SK-N-MC (cell line): Measurements from ENCODE around the gene SOCS7.

ENCODE experiments used
- DNase-seq: peaks from one replicate; pipeline ENCODE4 v3.0.0-alpha.2; 2011; ENCODE audit warnings: low read depth, low spot score
- H3K27ac ChIP-seq: fragments of 200-600 bp; sonication (generic); 2 replicates; pipeline ENCODE4 v1.5.1; 2016; ENCODE audit warnings: mixed run types
- H3K36me3 ChIP-seq: fragments of 200-600 bp; sonication (generic); 2 replicates; pipeline ENCODE4 v1.6.1; 2017; ENCODE audit warnings: antibody characterized with exemption, low read length, mixed read lengths; ENCODE audit not compliant: insufficient read depth
- H3K4me3 ChIP-seq: fragments of 200-600 bp; sonication (generic); 2 replicates; pipeline ENCODE4 v1.5.1; 2016
- H3K9ac ChIP-seq: fragments of 200-600 bp; sonication (generic); 2 replicates; pipeline ENCODE4 v1.8.0; 2017; ENCODE audit warnings: mixed run types, mixed read lengths; ENCODE audit not compliant: insufficient read length
- H3K9me3 ChIP-seq: fragments of 200-600 bp; sonication (generic); 2 replicates; pipeline ENCODE4 v1.6.1; 2017; ENCODE audit warnings: low read depth, mild to moderate bottlenecking, antibody characterized with exemption, low read length, moderate library complexity, mixed read lengths
- EZH2 ChIP-seq: fragments of 200-600 bp; sonication (generic); IDR thresholded peaks from one replicate; pipeline ENCODE4 v1.6.1; 2017; ENCODE audit warnings: antibody characterized with exemption
- FOXP2 ChIP-seq: optimal IDR thresholded peaks from 2 replicates; pipeline ENCODE3; 2011; ENCODE audit warnings: mild to moderate bottlenecking, moderate library complexity; ENCODE audit not compliant: insufficient read depth; ENCODE audit errors: extremely low read length, control extremely low read depth
- POLR2AphosphoS5 ChIP-seq: IDR thresholded peaks from 2 replicates; pipeline ENCODE4 v1.6.1; 2012; ENCODE audit warnings: mild to moderate bottlenecking, low read depth, low read length, borderline replicate concordance

SOCS7 gene

DNA sequence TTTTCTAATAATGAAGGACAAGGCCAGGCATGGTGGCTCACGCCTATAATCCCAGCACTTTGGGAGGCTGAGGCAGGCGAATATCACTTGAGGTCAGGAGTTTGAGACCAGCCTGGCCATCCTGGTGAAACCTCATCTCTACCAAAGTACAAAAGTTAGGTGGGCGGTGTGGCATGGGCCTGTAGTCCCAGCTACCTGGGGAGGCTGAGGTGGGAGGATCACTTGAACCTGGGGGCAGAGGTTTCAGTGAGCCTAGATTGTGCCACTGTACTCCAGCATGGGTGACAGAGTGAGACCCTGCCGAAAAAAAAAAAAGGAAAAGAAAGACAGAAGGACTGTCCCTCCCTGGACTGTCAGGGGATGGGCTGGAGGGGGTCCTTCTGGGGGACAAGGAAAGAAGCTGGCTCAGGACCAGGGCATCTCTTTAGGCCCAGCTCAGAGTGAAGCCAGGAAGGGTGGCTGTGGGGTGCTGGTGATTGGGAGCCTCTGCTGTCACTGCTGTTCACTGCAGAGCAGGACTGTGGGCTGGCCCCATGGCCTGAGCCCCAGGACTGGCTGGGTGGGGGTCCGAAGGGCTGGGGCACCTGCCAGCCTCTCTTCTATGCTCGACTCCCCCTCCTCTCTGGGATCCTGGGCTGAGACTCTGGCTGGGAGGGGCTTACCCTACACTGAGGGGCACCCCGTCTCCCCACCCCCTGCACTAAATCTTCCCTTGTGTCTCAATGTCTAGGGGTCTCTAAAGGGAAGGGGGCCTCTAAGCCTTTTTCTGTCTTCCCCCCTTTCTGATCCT lies 75.7 kb downstream of the SOCS7 start:
- no peaks in the 10 kb centered on the region for H3K9me3 ChIP-seq
- peak overlapping the region; percentile 70 for H3K9ac ChIP-seq
- H3K27ac ChIP-seq: no peak overlapping the region
- H3K4me3 ChIP-seq: peak overlapping the region; percentile 79
- no peak for DNase-seq
- H3K36me3 ChIP-seq: no peaks in the 10 kb centered on the region
- no peak for TF ChIP-seq EZH2
- TF ChIP-seq FOXP2: no peak
- no peak for TF ChIP-seq POLR2AphosphoS5

GRCh38 chr17:38428112-38428642 lies 76.5 kb downstream of the SOCS7 start, which contains the start of gene ARHGAP23:
ARHGAP23 (plus strand) TSS chr17:38428464; CDS start chr17:38428486, 22 bp downstream.
- H3K27ac ChIP-seq: no peak within 1 kb of the TSS
- no peak for DNase-seq
- H3K36me3 ChIP-seq: no peaks in the 10 kb centered on the region
- H3K9me3 ChIP-seq: no peaks in the 10 kb centered on the region
- TF ChIP-seq FOXP2 (no peak), POLR2AphosphoS5 (no peak), EZH2 (no peak)
- H3K4me3 ChIP-seq: peak within 1 kb of the TSS; percentile 79
- peak within 1 kb of the TSS; percentile 70 for H3K9ac ChIP-seq

DNA sequence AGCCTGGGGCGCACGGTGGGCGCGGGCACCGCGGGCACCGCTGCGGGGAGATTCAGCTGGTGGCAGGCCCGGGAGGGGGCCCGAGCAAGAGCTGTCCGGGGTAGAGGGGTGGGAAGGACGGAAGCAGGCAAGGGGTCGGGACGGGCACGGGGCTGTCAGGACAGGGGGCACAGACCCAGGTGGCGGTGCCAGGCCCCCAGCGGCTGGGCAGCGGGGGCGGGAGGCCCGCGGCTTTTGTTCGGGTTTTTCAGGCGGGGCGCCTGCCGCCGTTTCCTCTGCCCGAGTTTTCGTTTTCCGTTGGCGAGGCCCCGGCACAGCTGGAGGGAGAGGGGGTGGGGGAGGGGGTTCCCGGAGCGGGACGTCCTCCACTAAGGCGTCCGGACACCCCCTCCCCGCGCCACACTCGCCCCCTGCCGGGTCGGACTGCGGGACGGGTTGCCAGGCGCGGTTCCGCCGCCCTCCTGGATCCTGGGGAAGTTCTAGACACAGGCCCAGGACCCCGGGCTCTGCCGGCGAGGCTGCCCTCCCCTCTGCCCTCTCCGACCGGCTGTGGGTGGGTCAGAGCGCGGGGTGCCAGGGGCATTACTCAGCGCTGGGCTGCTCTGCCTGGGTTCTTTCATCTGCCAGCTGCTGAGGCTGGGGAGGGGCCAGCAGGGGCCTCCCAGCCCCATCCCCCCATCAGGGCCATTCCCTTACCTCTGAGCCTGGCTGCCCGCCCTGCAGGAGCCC lies 77.2 kb downstream of the SOCS7 start:
- no peak for TF ChIP-seq POLR2AphosphoS5
- no peak for TF ChIP-seq EZH2
- TF ChIP-seq FOXP2: no peak
- Histone ChIP-seq H3K27ac (no peak overlapping the region), H3K9me3 (no peaks in the 10 kb centered on the region), H3K9ac (peak overlapping the region; percentile 47), H3K36me3 (no peaks in the 10 kb centered on the region), H3K4me3 (peak overlapping the region; percentile 79)
- no peak for DNase-seq

DNA sequence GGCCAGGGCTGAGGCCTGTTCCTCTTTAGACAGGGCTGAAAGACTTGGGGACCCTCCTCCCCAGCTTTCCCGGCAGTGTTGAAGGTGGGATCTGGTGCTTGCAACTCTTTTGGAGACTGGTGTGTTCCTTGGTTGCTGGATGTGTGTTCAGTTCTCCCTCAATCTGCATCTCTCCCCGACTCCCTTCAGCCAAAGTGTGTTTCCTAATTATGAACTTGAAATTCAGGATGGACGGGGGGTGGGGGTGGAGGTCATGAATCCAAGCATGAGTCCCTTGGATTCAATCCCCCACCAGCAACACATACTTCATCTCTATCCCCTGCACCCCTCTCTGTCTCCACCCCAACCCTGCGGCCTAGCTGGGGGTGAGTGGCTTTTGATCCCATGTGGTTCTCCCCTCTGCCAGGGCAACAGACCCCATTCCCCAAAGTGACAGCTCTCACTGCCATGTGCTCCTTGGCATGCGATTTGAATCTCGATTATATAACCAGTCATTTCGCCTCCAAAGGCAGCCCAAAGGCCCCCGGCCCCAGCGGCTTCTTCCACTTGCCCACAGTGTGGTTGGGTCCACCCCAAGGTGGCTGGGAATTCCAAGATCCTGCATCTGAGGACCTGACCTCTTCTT lies 77.9 kb downstream of the SOCS7 start:
- no peak for TF ChIP-seq POLR2AphosphoS5
- TF ChIP-seq EZH2: no peak
- no peak for TF ChIP-seq FOXP2
- Histone ChIP-seq H3K36me3 (no peaks in the 10 kb centered on the region), H3K27ac (no peak overlapping the region), H3K9me3 (no peaks in the 10 kb centered on the region), H3K9ac (no peak overlapping the region), H3K4me3 (peak overlapping the region; percentile 79; the same call in 1 of the 2 replicates)
- DNase-seq: no peak

DNA sequence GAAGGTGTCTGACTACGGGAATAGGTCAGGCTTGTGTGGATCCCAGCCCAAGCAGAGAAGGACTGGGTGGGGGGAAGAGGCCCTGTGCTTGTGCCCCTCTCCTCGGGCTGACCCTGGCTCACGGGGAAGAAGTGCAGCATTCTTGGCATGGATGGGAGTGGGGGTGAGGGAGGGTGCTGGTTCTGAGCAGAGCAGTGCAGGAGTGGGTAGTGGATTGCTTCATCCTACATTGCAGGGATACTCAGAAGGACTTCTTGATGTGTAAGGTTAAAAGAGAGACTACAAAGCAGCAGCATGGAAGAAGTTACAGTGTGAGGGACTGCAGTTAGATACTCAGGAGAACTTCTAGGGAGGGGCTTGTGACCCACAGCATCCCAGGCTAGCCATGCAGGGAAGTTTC lies 78.7 kb downstream of the SOCS7 start:
- Histone ChIP-seq H3K9ac (no peak overlapping the region), H3K36me3 (no peaks in the 10 kb centered on the region), H3K9me3 (no peaks in the 10 kb centered on the region), H3K4me3 (no peak overlapping the region), H3K27ac (no peak overlapping the region)
- TF ChIP-seq FOXP2: no peak
- no peak for TF ChIP-seq POLR2AphosphoS5
- no peak for TF ChIP-seq EZH2
- DNase-seq: no peak

GRCh38 chr17:38430822-38431221 lies 79.2 kb downstream of the SOCS7 start:
- Histone ChIP-seq H3K4me3 (no peak overlapping the region), H3K9me3 (no peaks in the 10 kb centered on the region), H3K9ac (no peak overlapping the region), H3K27ac (no peak overlapping the region), H3K36me3 (no peaks in the 10 kb centered on the region)
- DNase-seq: no peak
- no peak for TF ChIP-seq FOXP2
- TF ChIP-seq EZH2: no peak
- no peak for TF ChIP-seq POLR2AphosphoS5

DNA sequence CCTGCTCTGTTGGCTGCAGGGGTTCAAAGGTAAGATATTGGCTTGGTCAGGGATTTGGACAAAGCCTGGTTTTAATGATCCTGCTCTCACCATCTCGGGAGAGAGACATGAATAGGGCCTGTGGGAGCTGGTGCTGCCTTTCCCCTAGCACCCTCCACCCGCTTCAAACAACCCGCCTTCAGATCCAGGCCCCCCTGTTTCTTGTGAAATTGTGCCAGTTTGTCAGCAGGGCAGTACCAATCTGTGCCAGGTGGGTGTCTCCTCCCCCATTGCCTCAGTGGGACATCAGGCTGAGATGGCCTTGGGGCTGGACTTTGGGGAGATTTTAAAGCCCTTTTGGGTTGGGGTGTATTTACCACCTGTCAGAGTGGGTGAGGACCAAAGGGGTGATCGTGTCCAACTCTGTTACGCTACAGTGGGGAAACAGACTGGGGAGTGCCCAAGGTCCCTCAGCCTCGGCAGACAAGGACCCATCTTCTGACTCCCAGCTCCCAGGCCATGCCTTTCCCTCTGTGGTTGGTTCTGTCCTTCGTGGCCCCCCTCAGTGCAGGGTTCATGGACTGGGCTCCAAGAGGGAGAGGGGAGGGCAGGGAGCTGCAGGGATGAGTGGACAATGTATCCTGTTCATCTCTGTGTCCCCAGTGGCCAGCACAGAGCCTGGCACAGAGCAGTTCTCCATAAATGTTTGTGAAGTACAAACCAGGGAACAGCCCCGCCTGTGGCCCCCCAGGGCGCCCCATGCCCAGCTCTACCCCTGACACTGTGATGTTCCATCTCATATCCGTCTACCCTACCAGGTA lies 79.9 kb downstream of the SOCS7 start:
- Histone ChIP-seq H3K9me3 (no peaks in the 10 kb centered on the region), H3K36me3 (no peaks in the 10 kb centered on the region), H3K9ac (no peak overlapping the region), H3K4me3 (no peak overlapping the region), H3K27ac (no peak overlapping the region)
- TF ChIP-seq FOXP2 (no peak), EZH2 (no peak), POLR2AphosphoS5 (no peak)
- DNase-seq: no peak
